ENCODE data around the gene TMEM179. TPM values are rescaled to one million over a fixed set of nuclear protein-coding genes. Genes with fewer than 3 reads are reported as not detected.

The TMEM179 gene
- total and polyA plus RNA-seq, 2 of the 8 experiments (the other 6 are each of a cell fraction or from before 2014, with no cell fraction given), result 2.9 to 4.0 TPM

GRCh38 chr14:104577426-104577825, 27.1 kb downstream of the TMEM179 start:
- ChIA-PET CTCF (ENCODE audit: partially characterized antibody) (interaction anchor here (0.7 to 1.9 kb wide), 9 partner anchors 11 to 357 kb away, joined by 3 to 10 read pairs (median 3); no protein-coding TSS in a partner anchor), POLR2A (ENCODE audit: partially characterized antibody) (no interaction called here)
- no peaks in the 10 kb centered on the region for H3K36me3 ChIP-seq (ENCODE audit: control insufficient read depth in 2 of 4, insufficient read depth in 4 of 4, low read length in 3 of 4)
- no peak overlapping the region for H3K4me3 ChIP-seq (ENCODE audit: extremely low read depth in 1 of 4, insufficient read depth in 2 of 4, low read depth in 3 of 4, low read length in 4 of 4)
- H2BK12ac ChIP-seq (ENCODE audit: low read depth, low read length), result no peak overlapping the region
- no peak overlapping the region for H3K9ac ChIP-seq (replicated peaks in 1 of 4; ENCODE audit: extremely low read depth in 1 of 4, low read depth in 3 of 4, low read length in 3 of 4)
- H3K79me1 ChIP-seq (ENCODE audit: low read depth, low read length), result no peaks in the 10 kb centered on the region
- no peaks in the 10 kb centered on the region for H4K20me1 ChIP-seq (replicated peaks in 1 of 2; ENCODE audit: control insufficient read depth in 1 of 2, insufficient read depth in 2 of 2, low read length in 2 of 2)
- no peak overlapping the region for H3K56ac ChIP-seq (replicated peaks; ENCODE audit: insufficient read length, low read depth, low read length)
- H2BK20ac ChIP-seq (ENCODE audit: low read length), result no peak overlapping the region
- no peak overlapping the region for H3K18ac ChIP-seq (ENCODE audit: extremely low read depth, low read length)
- no peak overlapping the region for H3K4ac ChIP-seq (replicated peaks; ENCODE audit: insufficient read length, low read depth, low read length)
- H4K5ac ChIP-seq (ENCODE audit: insufficient read length, low read depth, low read length), result no peak overlapping the region
- H4K91ac ChIP-seq (replicated peaks; ENCODE audit: insufficient read length, low read length), result no peak overlapping the region
- H4K8ac ChIP-seq (ENCODE audit: extremely low read depth, insufficient read depth, low read length), result no peak overlapping the region; the same call in 1 of the 2 replicates
- WGBS, 2 experiments (ENCODE audit: extremely low coverage in 1 of 2, insufficient coverage in 1 of 2, insufficient read length in 1 of 2, insufficient replicate concordance in 2 of 2, low coverage in 1 of 2, low lambda C conversion rate in 2 of 2, missing lambda C conversion rate in 1 of 2), result 90% methylated on average over 12 of the region's 12 CpGs; no CpG with 5 or more reads in 1 of the 2 experiments
- no peak overlapping the region for H3K14ac ChIP-seq (ENCODE audit: insufficient read length)
- H3K4me1 ChIP-seq (replicated peaks in 1 of 4; ENCODE audit: control insufficient read depth in 3 of 4, insufficient read depth in 4 of 4, low read length in 3 of 4), result no peaks in the 10 kb centered on the region
- no peak overlapping the region for H2AFZ ChIP-seq (ENCODE audit: low read length)
- no peak overlapping the region for H3K23ac ChIP-seq (ENCODE audit: insufficient read length)
- no peak overlapping the region for H2BK15ac ChIP-seq (ENCODE audit: low read length)
- H3K4me2 ChIP-seq (ENCODE audit: insufficient read depth in 1 of 2, low read depth in 2 of 2, low read length in 2 of 2), result no peak overlapping the region
- no peak overlapping the region for H2AK5ac ChIP-seq (ENCODE audit: low read depth, low read length)
- FAIRE-seq, result no peak
- H2BK120ac ChIP-seq (replicated peaks; ENCODE audit: low read depth, low read length), result no peak overlapping the region
- no peaks in the 10 kb centered on the region for H3K79me2 ChIP-seq (ENCODE audit: control insufficient read depth in 1 of 2, insufficient read depth in 2 of 2, low read length in 2 of 2)
- H3K27ac ChIP-seq (ENCODE audit: low read depth, low read length), result no peak overlapping the region
- no peaks in the 10 kb centered on the region for H3K9me3 ChIP-seq (ENCODE audit: insufficient read depth in 2 of 2, low read depth in 1 of 2, low read length in 1 of 2)
- TF ChIP-seq POU5F1 (IDR thresholded peaks at IDR 0.05; ENCODE audit: low read depth, low read length) (no peak), SUZ12 (IDR thresholded peaks at IDR 0.05; ENCODE audit: low read length) (no peak), ZNF274 (IDR thresholded peaks at IDR 0.05; ENCODE audit: borderline replicate concordance, extremely low read depth, low read length) (no peak), NRF1 (IDR thresholded peaks at IDR 0.05; ENCODE audit: low read depth, low read length) (no peak), KDM4A (IDR thresholded peaks at IDR 0.05; ENCODE audit: low read depth, low read length, severe bottlenecking) (no peak), CREB1 (IDR thresholded peaks at IDR 0.05) (no peak), SP1 (IDR thresholded peaks at IDR 0.05; ENCODE audit: low read depth, low read length) (no peak)
- H3K23me2 ChIP-seq (ENCODE audit: low read depth, low read length), result no peaks in the 10 kb centered on the region
- no peaks in the 10 kb centered on the region for H3K27me3 ChIP-seq (replicated peaks in 1 of 4; ENCODE audit: control insufficient read depth in 3 of 4, extremely low read depth in 1 of 4, insufficient read depth in 3 of 4, low read length in 3 of 4)
- DNase-seq (ENCODE audit: low read depth in 1 of 2, low spot score in 2 of 2), result no peak
- H2BK5ac ChIP-seq (ENCODE audit: low read depth, low read length), result no peak overlapping the region

Measured in H1 (cell line).